HG03571 (cell line): ENCODE results near the gene AGER.
"Not testable (repeated sequence)": the region's sequence is repeated elsewhere in the genome, so short reads cannot be mapped to it uniquely, and the experiment has no call there.

ENCODE experiments used
- ATAC-seq: cut with Tn5 transposase; IDR thresholded peaks from one replicate; pipeline ENCODE4 v1.9.1; 2021; ENCODE audit not compliant: unreplicated experiment

AGER gene

GRCh38 chr6:32151181-32151862 is 32.7 kb downstream of the AGER start:
- ATAC-seq = no peak

DNA sequence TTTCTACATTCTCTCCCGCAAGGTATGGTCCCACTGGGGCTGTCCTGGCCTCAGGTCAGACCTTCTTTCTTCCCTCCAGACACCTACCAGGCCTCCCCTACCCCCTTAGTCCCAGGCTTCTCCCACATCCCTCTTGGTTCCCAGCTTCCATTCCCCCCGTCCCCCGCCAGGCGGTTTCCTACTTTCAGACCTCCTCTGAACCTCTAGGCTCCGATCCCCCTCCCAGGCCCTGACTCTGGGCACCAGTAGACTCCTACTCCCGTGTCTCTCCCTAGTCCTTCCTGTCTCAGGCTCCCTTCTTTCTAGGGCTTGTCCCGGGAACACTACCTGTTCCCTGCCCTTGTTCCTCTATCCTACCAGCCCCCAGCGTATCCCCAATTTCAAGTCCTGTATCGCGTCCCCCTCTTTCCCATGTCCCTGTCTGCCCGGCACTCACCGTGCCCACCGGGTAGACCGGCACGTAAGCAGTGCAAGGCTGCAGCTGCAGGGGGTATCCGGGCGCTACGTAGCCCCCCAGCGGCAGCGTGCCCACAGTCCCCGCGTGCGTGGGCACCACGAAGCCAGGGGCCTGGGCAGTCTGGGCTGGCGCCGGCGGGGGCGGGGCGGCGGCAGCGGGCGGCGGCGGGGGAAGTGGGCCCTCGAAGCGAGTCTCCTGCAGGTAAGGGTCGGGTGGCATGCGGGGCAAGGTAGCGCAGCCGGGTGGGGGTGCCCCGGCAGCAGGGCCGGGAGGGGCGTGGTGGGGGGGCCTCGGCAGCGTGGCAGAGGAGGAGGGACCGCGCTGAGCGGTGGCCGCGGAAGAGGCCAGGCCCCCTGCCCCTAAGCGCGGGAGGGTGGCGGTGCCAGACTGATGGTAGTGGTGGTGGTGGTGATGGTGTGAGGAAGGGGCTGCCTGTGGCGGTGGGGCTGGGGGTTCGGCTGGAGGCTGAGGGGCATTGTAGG is 33.9 kb downstream of the AGER start:
- ATAC-seq = no peak

DNA sequence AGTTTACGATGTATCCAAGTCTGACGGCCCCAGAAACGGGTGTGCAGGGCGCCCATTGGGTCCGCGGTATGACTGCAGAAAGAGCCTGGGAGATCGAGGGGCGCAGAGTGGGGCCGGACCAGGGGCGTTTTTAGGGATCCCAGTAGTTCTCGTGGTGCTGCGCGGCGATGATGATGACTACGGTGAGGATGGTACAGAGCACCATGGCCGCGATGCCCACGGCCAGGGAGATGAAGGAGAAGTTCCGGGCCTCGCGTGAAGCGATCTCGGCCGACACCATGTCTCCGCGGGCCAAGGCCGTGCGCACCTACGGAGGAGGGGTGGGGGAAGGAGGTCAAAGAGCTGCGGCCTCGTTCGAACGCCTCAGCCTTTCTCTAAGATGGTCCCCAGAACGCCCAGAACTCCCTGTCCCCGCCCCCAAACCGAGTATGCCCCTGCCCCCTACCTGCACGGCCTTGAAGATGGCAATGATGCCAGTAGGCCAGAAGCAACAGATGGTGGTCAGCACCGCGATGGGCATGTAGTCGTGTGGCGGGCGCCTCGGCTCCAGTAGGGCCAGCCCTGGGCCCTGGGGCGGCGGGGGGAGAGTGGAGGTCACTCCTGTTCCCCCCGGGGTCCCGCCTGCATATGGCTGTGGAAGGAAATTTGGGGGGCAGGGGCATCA is 34.8 kb downstream of the AGER start:
- no peak for ATAC-seq

- ATAC-seq = no peak
Measured at GRCh38 chr6:32148289-32149091, 35.6 kb downstream of the AGER start.

GRCh38 chr6:32147401-32148132 is 36.5 kb downstream of the AGER start:
- ATAC-seq = no peak

- no peak for ATAC-seq
Measured at GRCh38 chr6:32146687-32147086, 37.4 kb downstream of the AGER start.

DNA sequence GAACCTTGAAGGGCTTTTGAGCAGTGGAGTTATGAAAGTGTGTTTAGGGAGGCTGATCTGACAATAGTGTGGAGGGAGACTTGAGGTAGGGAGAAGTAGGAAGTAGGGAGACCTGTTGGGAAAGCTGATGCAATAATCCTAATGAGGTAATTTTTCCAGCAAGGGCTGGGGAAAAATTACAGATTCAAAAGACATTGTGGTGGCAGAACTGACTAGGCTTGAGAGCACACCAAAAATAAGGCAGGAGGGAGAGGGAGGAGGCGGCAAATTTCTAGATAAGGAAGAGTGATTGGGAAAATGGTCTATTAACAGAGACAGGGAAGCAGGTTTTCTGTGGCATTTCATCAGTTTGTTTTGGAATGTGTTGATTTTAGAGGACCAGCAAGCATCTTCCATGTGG is 37.8 kb downstream of the AGER start:
- no peak for ATAC-seq

GRCh38 chr6:32144238-32144637 is 39.8 kb downstream of the AGER start:
- not testable (repeated sequence) for ATAC-seq

DNA sequence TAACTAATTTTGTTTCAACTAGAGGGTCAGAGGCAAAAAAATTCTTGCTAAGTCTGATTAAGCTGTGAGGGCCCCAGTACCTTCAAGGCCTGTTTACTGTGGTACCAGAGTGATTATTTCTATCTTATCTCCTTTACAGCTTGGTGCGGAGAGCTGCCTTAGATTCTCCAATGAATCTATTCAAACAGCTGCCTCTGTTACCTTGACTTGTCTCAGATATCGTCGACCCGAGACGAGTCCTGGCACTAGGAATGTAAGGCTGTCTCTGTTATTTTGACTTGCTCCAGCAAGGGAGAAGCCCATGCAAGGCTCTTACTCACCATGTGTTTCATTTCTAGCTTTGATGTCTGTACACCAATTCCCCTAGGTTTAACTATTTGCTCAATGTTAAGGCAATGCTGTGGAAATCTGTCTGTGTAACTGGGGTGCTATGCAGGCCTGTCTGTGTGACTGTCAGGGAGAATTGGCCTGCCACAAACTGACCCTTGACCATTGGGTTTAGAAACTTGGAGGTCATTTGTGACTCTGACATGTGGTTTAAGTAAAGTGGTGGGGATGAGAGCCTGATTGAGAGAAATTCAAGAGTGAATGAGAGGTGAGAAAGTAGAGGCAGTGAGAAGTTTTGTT is 43.5 kb downstream of the AGER start:
- ATAC-seq = no peak

GRCh38 chr6:32139590-32139989 is 44.5 kb downstream of the AGER start:
- no peak for ATAC-seq

DNA sequence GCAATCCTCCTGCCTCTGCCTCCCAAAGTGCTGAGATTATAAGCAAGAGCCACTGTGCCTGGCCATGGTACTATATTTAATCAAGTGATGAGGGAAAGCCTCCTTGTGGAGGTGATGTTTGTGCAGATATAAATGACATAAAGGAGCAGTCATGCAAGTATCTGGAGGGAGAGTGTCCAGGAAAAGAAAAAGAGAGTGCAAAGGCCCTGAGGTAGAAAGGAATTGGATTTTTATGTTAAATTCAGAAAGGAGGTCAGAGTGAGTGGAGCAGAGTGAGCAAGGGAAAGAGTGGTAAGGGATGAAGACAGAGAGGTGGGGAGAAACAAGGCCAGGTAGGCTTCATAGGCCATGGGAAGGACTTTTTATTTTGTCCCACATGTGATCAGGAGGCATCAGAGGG is 46.6 kb downstream of the AGER start:
- no peak for ATAC-seq

GRCh38 chr6:32133786-32134185 is 50.3 kb downstream of the AGER start:
- no peak for ATAC-seq

- ATAC-seq = no peak
Measured at GRCh38 chr6:32132110-32132509, 51.9 kb downstream of the AGER start.

DNA sequence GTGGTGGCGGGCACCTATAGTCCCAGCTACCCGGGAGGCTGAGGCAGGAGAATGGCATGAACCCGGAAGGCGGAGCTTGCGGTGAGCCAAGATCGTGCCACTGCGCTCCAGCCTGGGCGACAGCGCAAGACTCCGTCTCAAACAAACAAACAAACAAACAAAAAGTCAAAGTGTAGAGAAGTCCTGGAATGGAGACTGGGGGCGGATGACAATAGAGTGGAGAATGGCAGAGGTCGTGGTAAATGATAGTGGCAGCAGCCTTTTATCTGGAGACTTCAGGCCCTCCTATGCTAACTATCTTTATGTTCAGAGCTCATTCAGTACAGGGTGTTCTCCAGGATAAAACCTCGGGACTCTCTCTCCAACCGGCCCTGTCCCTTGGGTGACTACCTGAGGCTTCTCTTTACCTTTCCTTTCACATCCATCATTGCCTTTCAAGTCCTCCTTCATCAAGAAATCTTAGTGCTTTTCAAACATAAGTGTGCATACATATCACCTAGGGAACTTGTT is 52.6 kb downstream of the AGER start:
- no peak for ATAC-seq
